NCI-H2107 (cell line): ENCODE results near the gene YARS1.
A peak's percentile ranks its signal among the peaks of the same experiment; 100 is the strongest.

Experiments used
- DNase-seq: peaks from one replicate; lab custom pipeline; 2025; lab: John Stamatoyannopoulos, UW

YARS1 gene

GRCh38 chr1:32779242-32779641 is 37.9 kb downstream of the YARS1 start:
- DNase-seq, result no peak

DNA sequence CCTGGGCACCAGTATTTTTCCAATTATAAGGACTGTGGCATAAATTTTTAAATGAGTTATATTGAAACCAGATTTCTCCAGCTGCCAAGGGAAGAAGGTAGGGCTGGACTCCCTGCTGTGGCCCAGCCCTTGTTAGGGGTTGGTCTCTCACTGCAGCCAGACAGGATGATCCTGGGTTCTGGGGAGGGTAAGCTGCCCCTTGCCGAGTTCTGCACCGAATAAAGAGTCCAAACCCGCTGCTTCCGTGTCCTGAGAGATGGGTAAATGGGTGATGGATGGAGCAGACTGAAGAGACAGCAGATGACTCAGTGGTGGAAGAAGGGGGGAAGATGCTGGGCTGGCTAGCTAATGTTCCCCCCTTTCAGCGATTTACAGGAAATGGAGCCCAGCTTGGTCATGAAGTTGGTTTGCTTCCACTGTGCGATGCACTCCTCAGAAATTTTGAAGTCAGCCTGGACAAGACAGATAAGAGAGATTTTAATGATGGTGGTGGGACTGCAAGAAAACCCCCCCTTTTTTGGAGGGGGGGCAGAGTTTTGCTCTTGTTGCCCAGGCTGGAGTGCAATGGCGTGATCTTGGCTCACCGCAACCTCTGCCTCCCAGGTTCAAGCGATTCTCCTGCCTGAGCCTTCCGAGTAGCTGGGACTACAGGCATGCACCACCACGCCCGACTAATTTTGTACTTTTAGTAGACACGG is 41.4 kb downstream of the YARS1 start:
- no peak for DNase-seq

GRCh38 chr1:32774950-32775634 is 42.1 kb downstream of the YARS1 start:
- no peak for DNase-seq

DNA sequence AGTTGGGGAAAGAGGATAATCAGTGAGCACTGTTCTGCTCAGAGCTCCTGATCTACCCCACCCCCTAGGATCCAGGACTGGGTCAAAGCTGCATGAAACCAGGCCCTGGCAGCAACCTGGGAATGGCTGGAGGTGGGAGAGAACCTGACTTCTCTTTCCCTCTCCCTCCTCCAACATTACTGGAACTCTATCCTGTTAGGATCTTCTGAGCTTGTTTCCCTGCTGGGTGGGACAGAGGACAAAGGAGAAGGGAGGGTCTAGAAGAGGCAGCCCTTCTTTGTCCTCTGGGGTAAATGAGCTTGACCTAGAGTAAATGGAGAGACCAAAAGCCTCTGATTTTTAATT is 42.7 kb downstream of the YARS1 start:
- no peak for DNase-seq

- DNase-seq, result no peak
Measured at GRCh38 chr1:32773764-32774463, 43.2 kb downstream of the YARS1 start.

DNA sequence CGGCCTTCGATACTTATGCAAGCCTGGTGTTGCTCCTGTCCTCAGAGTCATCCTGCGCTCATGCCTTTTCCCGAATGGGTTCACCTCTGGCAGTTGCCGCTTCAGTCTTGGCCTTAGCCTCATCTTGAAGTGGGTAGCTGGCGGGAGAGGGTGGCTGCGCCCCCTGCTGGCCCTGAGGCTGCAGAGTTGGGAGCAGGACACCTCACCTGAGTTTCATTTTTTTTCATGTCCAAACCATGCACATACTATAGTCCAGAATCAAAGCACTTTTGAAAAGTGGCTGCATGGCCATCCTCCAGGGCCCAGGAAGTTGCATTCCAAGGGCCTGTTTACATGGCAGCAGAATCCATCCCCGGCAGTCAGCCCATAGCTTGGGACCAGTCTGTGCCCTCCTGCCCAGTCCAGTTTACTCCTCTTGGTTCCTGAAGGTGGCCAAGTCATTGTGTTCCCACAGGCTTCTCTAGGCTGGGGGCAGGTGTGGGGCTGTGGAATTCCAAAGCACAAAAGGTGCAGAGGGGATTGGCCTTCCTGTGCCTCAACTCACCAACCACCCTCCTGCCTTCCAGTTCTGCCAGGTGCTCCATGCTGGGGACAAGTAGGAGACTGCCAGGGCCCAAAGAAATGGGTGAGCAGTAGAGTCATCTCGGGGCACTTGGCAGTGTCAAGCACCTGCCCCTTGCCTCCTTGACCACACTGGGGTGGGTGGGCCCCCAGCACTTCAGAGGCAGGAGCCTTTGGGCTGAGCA is 44.0 kb downstream of the YARS1 start:
- DNase-seq, result peak; percentile 82

- no peak for DNase-seq
Measured at GRCh38 chr1:32772281-32773017, 44.7 kb downstream of the YARS1 start.

DNA sequence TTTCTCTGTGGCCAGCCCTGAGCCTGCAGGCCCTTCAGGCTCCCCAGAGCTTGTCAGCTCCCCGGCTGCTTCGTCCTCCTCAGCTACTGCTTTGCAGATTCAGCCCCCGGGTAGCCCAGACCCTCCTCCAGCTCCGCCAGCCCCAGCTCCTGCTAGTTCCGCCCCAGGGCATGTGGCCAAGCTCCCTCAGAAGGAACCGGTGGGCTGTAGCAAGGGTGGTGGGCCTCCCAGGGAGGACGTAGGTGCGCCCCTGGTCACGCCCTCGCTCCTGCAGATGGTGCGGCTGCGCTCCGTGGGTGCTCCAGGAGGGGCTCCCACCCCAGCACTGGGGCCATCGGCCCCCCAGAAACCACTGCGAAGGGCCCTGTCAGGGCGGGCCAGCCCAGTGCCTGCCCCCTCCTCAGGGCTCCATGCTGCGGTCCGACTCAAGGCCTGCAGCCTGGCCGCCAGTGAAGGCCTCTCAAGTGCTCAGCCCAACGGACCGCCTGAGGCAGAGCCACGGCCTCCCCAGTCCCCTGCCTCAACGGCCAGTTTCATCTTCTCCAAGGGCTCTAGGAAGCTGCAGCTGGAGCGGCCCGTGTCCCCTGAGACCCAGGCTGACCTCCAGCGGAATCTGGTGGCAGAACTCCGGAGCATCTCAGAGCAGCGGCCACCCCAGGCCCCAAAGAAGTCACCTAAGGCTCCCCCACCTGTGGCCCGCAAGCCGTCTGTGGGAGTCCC is 45.4 kb downstream of the YARS1 start:
- DNase-seq, result no peak

- DNase-seq, result no peak
Measured at GRCh38 chr1:32770741-32771548, 46.2 kb downstream of the YARS1 start.

GRCh38 chr1:32770221-32770731 is 46.9 kb downstream of the YARS1 start:
- peak; percentile 54 for DNase-seq

GRCh38 chr1:32769524-32770220 is 47.5 kb downstream of the YARS1 start:
- no peak for DNase-seq

- no peak for DNase-seq
Measured at GRCh38 chr1:32768110-32768850, 48.9 kb downstream of the YARS1 start.

DNA sequence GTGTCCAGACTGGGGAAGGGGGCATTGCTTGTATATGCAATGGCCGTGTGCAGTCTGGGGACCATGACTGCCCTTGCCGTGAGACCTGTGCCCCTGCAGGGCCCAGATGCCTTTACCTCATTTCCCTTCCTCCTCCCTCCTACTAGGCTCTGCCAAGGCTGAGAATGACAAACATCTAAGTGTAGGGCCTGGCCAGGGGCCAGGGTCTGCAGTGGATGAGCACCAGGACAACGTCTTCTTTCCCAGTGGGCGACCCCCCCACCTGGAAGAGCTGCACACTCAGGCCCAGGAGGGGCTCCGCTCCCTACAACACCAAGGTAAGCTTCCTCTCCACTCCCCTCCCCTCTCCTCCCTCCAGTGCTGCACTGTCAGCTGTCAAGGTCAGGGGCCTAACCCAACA is 49.5 kb downstream of the YARS1 start:
- no peak for DNase-seq

GRCh38 chr1:32767156-32767555 is 50.0 kb downstream of the YARS1 start:
- no peak for DNase-seq

DNA sequence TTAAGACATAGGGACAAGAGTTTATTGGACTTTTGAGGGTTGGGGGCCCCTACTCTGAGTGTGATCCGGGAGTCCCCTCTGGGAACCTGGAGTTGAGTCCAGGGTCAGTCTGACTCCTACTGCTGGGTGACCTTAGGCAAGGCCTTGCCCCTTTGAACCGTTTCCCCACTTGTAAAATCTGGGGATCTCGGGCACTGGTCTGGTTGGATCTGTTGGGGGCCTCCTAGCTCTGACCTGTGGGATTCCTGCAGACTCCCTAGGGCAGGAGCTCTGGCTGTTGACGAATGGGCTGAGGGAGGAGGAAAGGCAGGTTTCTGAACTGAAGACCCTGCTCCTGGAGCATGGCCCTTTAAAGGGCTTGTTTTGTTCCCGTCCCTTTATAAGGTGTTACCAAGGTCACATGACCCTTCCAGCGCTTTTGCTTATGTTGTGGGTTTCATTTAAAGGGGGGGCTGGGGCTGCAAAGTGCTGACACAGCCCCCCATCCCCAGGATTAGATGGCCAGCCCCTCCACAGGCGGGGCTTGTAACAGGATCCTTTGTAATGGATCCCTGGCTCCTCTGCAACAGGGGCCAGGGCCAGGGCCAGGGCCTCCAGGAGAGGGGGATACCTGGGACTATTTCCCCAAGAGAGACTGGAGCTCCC is 50.7 kb downstream of the YARS1 start:
- no peak for DNase-seq

- peak; percentile 49 for DNase-seq
Measured at GRCh38 chr1:32765570-32766327, 51.4 kb downstream of the YARS1 start.

DNA sequence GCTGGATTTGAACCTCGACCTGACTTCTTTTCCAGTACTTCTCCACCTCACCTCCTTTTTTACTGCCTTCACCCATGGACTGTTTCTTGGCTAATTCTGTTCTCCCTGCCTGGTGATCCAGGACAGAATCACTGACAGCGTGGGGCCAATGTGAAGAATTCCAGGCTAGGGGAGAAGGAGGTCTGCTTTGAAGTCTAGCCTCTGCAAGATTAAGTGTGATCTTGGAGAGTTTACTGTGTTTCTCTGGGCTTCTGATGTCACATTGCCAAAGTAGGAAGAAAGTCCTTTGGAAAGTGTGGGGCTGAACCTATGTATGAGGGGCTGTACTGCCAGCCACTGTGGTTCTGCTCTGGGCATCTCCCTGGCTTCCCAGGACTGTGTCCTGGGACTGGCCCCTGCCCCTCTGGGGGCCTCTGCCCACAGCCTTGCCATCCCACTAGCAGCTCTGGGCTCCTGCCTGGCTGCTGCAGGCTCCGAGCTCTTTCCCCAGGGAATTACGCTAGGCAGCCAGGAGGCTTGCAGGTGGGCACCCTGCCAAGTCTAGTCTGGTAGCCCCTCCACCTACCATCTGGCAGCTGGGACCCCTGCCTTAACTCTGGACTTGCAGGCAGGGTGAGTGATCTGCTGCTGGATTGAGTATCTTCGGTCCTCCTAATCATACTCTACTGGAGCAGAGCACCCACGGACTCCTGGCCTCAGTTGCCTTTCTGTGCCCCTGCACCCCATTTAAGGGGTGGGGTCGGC is 52.2 kb downstream of the YARS1 start:
- peak; percentile 50 for DNase-seq
